Calu3 (cell line): Measurements from ENCODE around the gene IRF2. TPM values are rescaled to one million over a fixed set of nuclear protein-coding genes. Genes with fewer than 3 reads are reported as not detected.
"Not testable (repeated sequence)": the region's sequence is repeated elsewhere in the genome, so short reads cannot be mapped to it uniquely, and the experiment has no call there.

ENCODE experiments used
- BruUV-seq: library from RNA; stranded (reverse); fragments of 400-500 nt; replicated peaks from 2 replicates; lab custom pipeline; 2021; lab: Mats Ljungman, UMichigan
- CTCF ChIA-PET: fragments of 300-600 bp; sonication (Branson Sonifier 250); formaldehyde crosslinking; loops from one replicate; lab custom pipeline; 2022; ENCODE audit warnings: antibody characterized with exemption; lab: Charles Lee
- DNase-seq: peaks from one replicate; pipeline ENCODE4 v3.0.0; 2022
- H3K27ac Mint-ChIP-seq: one replicate; pipeline ENCODE4 v1.8.0; 2022; ENCODE audit warnings: mixed read lengths; ENCODE audit not compliant: unreplicated experiment
- H3K27me3 Mint-ChIP-seq: one replicate; pipeline ENCODE4 v1.8.0; 2022; ENCODE audit warnings: mixed read lengths; ENCODE audit not compliant: unreplicated experiment
- H3K36me3 Mint-ChIP-seq: one replicate; pipeline ENCODE4 v1.8.0; 2022; ENCODE audit warnings: mild to moderate bottlenecking, moderate library complexity, mixed read lengths; ENCODE audit not compliant: insufficient read depth, unreplicated experiment
- H3K4me1 Mint-ChIP-seq: one replicate; pipeline ENCODE4 v1.8.0; 2022; ENCODE audit warnings: mild to moderate bottlenecking, low read depth, mixed read lengths; ENCODE audit not compliant: unreplicated experiment
- H3K4me3 Mint-ChIP-seq: one replicate; pipeline ENCODE4 v1.8.0; 2022; ENCODE audit warnings: mild to moderate bottlenecking, low read depth, moderate library complexity, mixed read lengths; ENCODE audit not compliant: unreplicated experiment
- H3K9me3 Mint-ChIP-seq: one replicate; pipeline ENCODE4 v1.8.0; 2022; ENCODE audit warnings: low read depth, mixed read lengths; ENCODE audit not compliant: unreplicated experiment
- CTCF ChIP-seq: fragments of 200-600 bp; IDR thresholded peaks from one replicate; pipeline ENCODE4 v1.8.0; 2022; ENCODE audit warnings: antibody characterized with exemption; ENCODE audit not compliant: unreplicated experiment
- intact Hi-C: fragments of 100-400 bp; cut with micrococcal nuclease; formaldehyde crosslinking; loops from one replicate; pipeline ENCODE4 v1.10.0; 2022; ENCODE audit not compliant: unreplicated experiment
- total RNA-seq: library from RNA; stranded (reverse); gene quantifications from 2 replicates; pipeline ENCODE4 v1.2.3, GENCODE V29; 2022

Gene IRF2
- total RNA-seq, 1 experiment from 2014 or later: 27.3 TPM

- Mint-ChIP-seq H3K4me1 (peaks cover 59% of the 10 kb centered on the region), H3K9me3 (no peaks in the 10 kb centered on the region), H3K4me3 (peak overlapping the region; percentile 67), H3K27me3 (no peaks in the 10 kb centered on the region), H3K27ac (peak overlapping the region; percentile 45), H3K36me3 (peaks cover 39% of the 10 kb centered on the region)
- DNase-seq: peak; percentile 65
- CTCF ChIA-PET: interaction anchor here (0.8 to 1.0 kb wide), 2 partner anchors 40 to 56 kb away, joined by 3 to 4 read pairs; no protein-coding TSS in a partner anchor
- TF ChIP-seq CTCF: no peak
- TSS peak; percentile 50 for BruUV-seq
- intact Hi-C loops: loop anchor here (2.0 kb wide), 1 partner anchor 51 kb away; no protein-coding TSS in a partner anchor
These were observed 130.7 kb downstream of the IRF2 start for GRCh38 chr4:184343502-184344177.

GRCh38 chr4:184342857-184343237 is 131.5 kb downstream of the IRF2 start:
- H3K9me3 Mint-ChIP-seq, DNase-seq, H3K27me3 Mint-ChIP-seq, BruUV-seq: not testable (repeated sequence)
- Mint-ChIP-seq H3K4me1 (peaks cover 51% of the 10 kb centered on the region), H3K27ac (peak overlapping the region; percentile 63), H3K36me3 (peaks cover 33% of the 10 kb centered on the region), H3K4me3 (peak overlapping the region; percentile 67)
- CTCF ChIA-PET: interaction anchor here (0.5 to 0.9 kb wide), 3 partner anchors 50 to 391 kb away, joined by 3 to 6 read pairs (median 4); partner anchors contain the start of gene CENPU
- intact Hi-C loops: loop anchor here (2.0 kb wide), 1 partner anchor 50 kb away; no protein-coding TSS in a partner anchor

- no peak for TF ChIP-seq CTCF
- CTCF ChIA-PET: interaction anchor here (0.5 to 0.9 kb wide), 4 partner anchors 49 to 906 kb away, joined by 3 to 6 read pairs (median 4); partner anchors contain the start of gene CENPU
- Mint-ChIP-seq H3K36me3 (peaks cover 28% of the 10 kb centered on the region), H3K27me3 (no peaks in the 10 kb centered on the region), H3K27ac (peak overlapping the region; percentile 63), H3K9me3 (no peaks in the 10 kb centered on the region), H3K4me3 (peak overlapping the region; percentile 67), H3K4me1 (peaks cover 46% of the 10 kb centered on the region)
- intact Hi-C loops: loop anchor here (2.0 kb wide), 1 partner anchor 50 kb away; no protein-coding TSS in a partner anchor
- no TSS peak for BruUV-seq
- peak; percentile 41 for DNase-seq
These were observed 132.0 kb downstream of the IRF2 start for GRCh38 chr4:184342167-184342856.

GRCh38 chr4:184339398-184340193 is 134.8 kb downstream of the IRF2 start:
- CTCF ChIA-PET: interaction anchor here (1.2 kb wide), 1 partner anchor 50 kb away, joined by 3 read pairs; no protein-coding TSS in a partner anchor
- DNase-seq: not testable (repeated sequence)

GRCh38 chr4:184337907-184338306 is 136.4 kb downstream of the IRF2 start:
- no peaks in the 10 kb centered on the region for H3K36me3 Mint-ChIP-seq
- H3K4me1 Mint-ChIP-seq: peaks cover 23% of the 10 kb centered on the region
- CTCF ChIA-PET: interaction anchor here (0.6 kb wide), 1 partner anchor 29 kb away, joined by 7 read pairs; no protein-coding TSS in a partner anchor
- no peak overlapping the region for H3K4me3 Mint-ChIP-seq
- intact Hi-C loops: no loop called here
- H3K27me3 Mint-ChIP-seq: no peaks in the 10 kb centered on the region
- no peak for TF ChIP-seq CTCF
- no TSS peak for BruUV-seq
- H3K9me3 Mint-ChIP-seq: peaks cover 5% of the 10 kb centered on the region
- DNase-seq: no peak
- no peak overlapping the region for H3K27ac Mint-ChIP-seq

More at GRCh38 chr4:184339398-184340193, 134.8 kb downstream of the IRF2 start:
- H3K9me3 Mint-ChIP-seq, BruUV-seq, H3K27ac Mint-ChIP-seq, intact Hi-C loops, H3K4me3 Mint-ChIP-seq, H3K27me3 Mint-ChIP-seq: not testable (repeated sequence)
- Mint-ChIP-seq H3K4me1 (peaks cover 36% of the 10 kb centered on the region), H3K36me3 (peaks cover 17% of the 10 kb centered on the region)
